GM21717 (cell line): ENCODE measurements around the gene PRPS2.
A peak's percentile ranks its signal among the peaks of the same experiment; 100 is the strongest.

ENCODE experiments used
- ATAC-seq: cut with Tn5 transposase; IDR thresholded peaks from one replicate; pipeline ENCODE4 v1.9.1; 2021; ENCODE audit warnings: mild to moderate bottlenecking, moderate library complexity; ENCODE audit not compliant: unreplicated experiment

The PRPS2 gene

DNA sequence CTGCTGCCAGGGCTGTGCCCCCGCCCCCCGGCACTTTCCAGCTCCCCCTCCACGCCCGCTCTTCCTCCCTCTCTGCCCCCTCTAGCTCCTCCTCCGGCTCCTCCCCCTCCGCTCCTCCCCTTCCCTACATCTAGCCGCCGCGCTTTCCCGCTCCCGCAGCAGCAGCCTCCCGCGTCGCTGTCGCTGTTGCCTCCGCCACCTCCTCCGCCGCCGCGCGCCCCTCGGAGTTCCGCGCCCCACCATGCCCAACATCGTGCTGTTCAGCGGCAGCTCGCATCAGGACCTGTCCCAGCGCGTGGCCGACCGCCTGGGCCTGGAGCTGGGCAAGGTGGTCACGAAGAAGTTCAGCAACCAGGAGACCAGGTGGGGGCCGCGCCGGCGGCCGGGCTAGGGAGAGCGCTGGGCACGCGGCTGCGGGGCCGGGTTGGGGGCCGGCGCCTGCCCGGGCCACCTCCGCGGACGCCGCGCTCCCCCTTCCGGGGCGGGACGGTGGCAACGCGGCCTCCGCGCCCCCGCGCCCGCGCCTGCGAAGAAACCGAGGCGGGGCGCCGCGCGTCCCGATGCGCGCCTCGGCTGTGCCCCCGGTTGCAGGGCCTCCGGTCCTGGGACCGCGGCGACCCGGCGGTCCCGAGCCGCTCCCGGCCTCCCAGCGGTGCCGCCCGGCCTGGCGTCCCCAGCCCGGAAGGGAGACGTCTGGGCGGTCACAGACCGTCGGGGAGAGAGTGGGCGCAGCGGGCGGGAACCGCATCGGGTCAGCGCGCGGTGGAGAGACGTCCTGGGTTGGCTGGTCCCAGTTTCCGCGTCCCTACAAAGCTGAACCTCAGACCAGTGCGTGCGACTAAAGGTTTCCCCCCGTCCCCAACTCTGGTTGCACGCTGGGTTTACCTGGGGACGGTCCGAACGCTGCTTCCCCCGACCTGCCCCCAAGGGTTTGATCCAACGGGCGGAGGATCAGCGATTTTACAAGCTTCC, at the start of gene PRPS2:
Gene PRPS2, plus strand, starts transcription at position 156 of the 972 bp plus-strand sequence. Its CDS starts 86 bp downstream, at position 242.
- peak; percentile 87 for ATAC-seq

DNA sequence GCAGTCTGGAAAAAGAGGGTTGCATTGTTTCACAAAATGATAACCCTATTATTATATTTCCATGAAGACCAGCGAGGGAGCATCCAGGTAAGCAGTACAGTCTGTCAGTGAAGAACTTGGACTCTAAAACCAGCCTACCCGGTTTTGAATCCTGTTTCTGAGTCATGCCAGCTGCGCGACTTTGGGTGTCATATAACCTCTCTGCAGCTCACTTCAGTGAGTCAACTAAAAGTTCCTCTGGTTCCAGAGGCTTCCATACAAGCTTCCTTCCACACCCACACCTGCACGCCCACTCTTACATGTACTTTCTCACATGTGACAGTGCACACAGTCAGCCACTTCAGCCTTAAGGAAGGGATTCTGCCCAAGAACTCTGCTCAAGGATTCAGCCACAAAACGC, 49.8 kb upstream of the PRPS2 start:
- no peak for ATAC-seq

DNA sequence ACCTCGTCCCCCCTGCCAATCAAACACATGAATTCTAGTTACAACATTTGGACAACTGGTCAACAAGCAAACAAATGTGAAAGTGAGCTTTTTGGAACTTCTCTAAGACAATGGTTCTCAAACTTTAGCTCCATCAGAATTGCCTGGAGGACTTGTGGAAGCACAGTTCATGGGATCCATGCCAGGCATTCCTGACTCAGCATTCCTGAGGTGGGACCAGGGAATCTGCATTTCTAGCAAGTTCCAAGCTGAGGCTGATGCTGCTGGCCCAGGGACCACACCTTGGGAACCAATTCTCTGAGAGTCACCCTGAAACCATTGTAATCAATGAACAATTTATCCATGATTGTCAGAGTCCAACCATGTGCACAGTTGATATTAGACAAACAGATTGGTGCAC, 43.8 kb upstream of the PRPS2 start:
- no peak for ATAC-seq

GRCh38 chrX:12751887-12752286, 39.3 kb upstream of the PRPS2 start:
- ATAC-seq: no peak

- ATAC-seq: no peak
Measured at GRCh38 chrX:12753366-12753765, 37.8 kb upstream of the PRPS2 start.

DNA sequence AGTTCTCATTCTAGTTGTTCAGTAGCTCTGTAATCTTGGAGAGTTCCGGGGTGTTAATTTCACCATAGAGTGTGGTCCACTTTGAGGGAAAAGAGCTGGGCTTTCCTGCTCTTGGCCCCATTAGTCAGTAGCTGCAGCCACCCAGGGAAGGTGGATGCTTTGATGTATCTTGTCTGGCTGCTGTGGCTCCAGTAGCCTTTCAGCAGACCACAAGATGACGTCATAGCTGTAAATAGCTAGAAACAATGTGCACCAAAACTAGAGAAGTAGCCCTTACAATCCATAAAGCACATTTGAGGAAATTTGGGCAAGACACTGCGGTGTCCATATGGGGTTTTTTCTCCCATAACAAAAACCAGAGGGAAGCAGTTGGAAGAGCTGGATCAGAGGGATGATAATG, 32.9 kb upstream of the PRPS2 start:
- no peak for ATAC-seq

DNA sequence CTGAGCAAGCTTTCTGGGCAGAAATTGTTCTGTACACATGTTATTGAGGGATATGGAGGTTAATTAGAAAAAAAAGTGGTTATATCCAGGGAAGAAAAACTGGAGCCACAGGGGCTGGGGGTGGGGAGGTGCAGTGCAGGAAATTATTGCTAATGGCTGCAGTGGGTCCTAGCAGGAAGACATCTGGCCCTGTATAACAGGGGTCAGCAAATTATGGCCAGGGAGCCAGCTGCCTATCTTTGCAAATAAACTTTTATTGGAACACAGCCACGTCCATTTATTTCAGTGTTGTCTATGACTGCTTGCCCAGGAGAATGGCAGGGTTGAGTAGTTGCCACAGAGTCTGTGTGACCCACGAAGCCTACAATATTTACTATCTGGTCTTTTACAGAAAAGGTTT, 23.4 kb upstream of the PRPS2 start:
- no peak for ATAC-seq

- no peak for ATAC-seq
Measured at GRCh38 chrX:12768491-12768890, 22.7 kb upstream of the PRPS2 start.

DNA sequence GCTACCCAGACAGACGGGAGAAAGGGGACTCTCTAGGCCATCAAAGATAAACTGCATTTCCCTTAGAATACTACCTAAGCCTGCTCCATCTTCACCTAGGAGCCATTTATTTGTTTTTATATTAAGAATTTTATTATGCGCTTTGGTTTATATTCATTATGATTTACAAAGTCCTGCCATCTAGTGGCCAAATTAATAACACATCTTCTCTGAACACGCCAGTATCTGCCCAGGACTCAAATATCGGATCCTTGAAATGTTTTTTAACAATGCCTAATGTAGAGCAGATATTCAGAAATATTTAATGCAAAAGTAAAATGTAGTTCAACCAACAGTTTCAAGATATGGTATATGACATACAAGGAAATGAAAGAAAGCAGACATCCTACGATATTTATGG, 20.8 kb upstream of the PRPS2 start:
- peak; percentile 48 for ATAC-seq

DNA sequence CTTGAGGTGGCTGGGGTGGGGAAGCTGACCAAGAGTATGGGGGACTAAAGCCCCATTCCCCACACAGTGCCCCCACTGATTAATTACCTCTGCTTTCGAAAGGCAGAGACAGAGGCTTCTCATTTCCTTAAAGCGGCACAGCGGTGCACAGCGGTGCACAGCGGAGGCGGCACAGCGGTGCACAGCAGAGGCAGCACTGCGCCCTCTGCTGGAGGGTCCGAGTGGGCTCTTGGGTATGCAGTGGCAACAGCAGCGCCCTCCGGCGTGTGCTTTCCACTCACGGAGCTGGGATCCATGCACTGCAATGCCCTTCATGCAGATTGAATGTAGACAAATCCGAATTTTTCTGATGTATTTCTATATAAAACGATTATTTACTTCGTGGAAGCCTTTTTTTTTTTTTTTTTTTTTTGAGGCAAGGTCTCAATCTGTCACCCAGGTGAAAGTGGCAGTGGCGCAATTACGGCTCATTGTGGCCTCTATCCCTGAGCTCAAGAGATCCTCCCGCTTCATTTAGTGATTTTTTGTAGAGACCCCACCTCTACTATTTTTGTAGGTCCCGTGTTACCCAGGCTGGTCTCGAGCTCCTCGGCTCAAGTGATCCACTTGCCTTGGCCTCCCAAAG, 19.7 kb upstream of the PRPS2 start:
- peak; percentile 99 for ATAC-seq

GRCh38 chrX:12777670-12778069, 13.5 kb upstream of the PRPS2 start:
- ATAC-seq: no peak

GRCh38 chrX:12779534-12779933, 11.7 kb upstream of the PRPS2 start:
- no peak for ATAC-seq

- no peak for ATAC-seq
Measured at GRCh38 chrX:12788645-12789044, 2.6 kb upstream of the PRPS2 start.

- no peak for ATAC-seq
Measured at GRCh38 chrX:12789976-12790375, 1.2 kb upstream of the PRPS2 start.

DNA sequence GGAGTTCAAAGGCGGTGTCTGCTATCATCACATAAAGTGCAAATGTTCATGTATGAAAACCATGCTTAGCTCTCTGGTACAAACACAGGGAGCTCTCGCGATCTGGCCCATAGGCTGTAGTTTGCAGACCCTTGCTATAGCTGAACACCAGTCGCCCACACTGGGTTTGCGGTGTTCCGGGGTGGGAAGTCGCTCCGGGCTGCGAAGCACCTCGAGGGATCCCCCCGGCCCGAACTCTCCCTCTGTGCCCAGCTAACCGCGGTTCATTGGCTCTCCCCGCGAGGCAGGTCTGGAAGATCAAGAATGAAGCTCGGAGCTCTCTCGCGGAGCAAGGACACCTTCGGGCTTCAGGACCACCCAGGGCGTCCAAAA, 341 bp upstream of the PRPS2 start:
- ATAC-seq: peak; percentile 27

GRCh38 chrX:12792711-12793110, 1.5 kb downstream of the PRPS2 start:
- no peak for ATAC-seq

DNA sequence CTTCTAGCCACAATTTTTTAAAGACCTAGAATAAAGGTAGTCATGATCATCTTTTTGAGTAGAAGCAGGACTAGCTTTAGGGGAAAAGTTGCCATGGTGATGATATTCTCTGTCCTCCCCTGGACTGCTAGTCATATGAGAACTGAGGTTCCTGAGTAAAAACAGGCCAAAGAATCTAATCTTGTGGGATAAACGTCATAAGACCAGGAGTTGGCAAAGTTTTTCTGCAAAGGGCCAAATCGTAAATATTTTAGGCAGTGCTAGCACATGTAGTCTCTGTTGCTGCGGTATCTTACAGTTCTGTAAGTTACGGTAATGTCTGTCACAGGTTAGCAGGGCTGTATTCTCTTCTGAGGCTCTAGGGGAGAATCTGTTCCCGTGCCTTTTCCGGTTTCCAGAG, 3.4 kb downstream of the PRPS2 start:
- no peak for ATAC-seq

- ATAC-seq: no peak
Measured at GRCh38 chrX:12798601-12799000, 7.4 kb downstream of the PRPS2 start.

GRCh38 chrX:12799118-12799517, 7.9 kb downstream of the PRPS2 start:
- no peak for ATAC-seq

GRCh38 chrX:12802741-12803140, 11.5 kb downstream of the PRPS2 start:
- no peak for ATAC-seq

GRCh38 chrX:12804655-12805054, 13.4 kb downstream of the PRPS2 start:
- no peak for ATAC-seq

DNA sequence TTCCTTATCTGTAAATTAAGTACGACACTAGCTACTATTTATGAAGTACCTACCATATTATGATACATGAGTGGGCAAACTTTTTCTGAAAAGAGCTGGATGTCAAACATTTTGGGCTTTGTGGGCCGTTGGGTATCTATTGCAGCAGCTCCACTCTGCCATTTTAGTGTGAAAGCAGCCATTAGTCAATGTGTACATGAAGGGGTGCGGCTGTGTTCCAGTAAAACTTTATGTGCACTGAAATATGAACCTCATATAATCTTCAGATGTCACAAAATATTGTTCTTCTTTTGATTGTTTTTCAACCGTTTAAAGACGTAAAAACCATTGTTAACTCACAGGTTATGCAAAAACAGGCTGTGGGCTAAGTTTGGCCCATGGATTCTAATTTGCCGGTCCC, 14.1 kb downstream of the PRPS2 start:
- no peak for ATAC-seq
